Germinal center (tissue), 1 donor: ENCODE measurements around the gene TNS1.

ENCODE experiments used
- DNase-seq: peaks from one replicate; pipeline ENCODE4 v3.0.0; 2012; ENCODE audit warnings: mixed read lengths, low spot score

Gene TNS1

DNA sequence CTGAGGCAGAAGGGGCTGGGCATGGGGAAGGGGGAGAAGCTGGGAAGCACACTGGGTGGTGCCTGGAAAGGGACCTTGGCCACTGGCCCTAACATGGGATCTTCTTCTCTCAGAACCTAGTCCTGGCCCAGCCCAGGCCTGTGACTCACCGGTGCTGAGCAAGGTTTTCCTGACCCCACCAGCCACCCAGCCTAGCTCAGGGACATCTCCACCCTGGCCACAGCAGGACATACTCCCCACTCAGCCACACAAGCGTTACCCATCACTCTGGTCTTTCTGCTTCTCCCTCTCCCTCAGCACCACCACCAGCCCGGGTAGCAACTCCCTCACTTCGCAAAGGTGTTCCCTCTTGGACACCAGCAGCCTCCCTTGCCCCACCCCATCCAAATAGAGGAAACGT lies 22.8 kb downstream of the TNS1 start:
- no peak for DNase-seq

- no peak for DNase-seq
Observed at GRCh38 chr2:217979151-217979811, 23.5 kb downstream of the TNS1 start.

GRCh38 chr2:217978536-217979150 lies 24.2 kb downstream of the TNS1 start:
- no peak for DNase-seq

- no peak for DNase-seq
Observed at GRCh38 chr2:217977840-217978535, 24.8 kb downstream of the TNS1 start.

DNA sequence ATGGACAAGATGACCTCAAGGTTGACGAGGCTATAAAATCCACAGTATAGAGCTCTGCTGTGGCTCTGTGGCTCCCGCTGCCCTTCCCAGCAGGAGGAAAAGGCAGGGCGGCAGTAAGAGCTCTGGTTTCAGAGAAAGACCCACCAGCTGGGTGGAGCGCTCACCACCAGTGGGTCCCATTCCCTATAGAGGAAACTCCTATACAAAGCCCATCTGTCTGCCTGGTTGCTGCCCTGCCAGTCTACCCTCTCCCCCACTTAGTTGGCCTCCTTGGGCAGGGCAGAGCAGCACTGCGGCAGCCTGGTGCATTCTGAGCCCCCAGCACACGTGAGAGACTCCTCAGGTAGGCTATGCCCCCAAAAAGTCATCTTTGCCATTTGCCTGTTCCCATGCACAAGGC lies 26.5 kb downstream of the TNS1 start:
- DNase-seq: no peak

DNA sequence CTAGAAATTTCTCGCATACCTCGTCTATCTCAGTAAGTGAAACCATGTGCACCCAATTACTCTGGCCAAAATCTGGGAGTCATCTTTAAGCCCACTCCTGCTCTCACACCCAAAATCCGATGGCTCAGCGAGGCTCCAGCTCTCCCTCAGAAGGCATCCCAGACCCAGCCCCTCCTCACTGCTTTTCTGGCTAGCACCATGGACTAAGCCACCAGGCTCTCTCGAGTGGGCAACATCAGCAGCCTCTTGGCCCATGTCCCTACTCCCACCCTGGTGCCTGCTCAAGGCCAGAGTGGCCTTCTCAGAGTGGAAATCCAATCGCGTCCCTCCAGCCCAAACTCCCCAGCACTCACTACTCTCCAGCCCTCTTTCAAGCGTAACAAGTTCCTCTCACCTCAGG lies 27.2 kb downstream of the TNS1 start:
- no peak for DNase-seq

DNA sequence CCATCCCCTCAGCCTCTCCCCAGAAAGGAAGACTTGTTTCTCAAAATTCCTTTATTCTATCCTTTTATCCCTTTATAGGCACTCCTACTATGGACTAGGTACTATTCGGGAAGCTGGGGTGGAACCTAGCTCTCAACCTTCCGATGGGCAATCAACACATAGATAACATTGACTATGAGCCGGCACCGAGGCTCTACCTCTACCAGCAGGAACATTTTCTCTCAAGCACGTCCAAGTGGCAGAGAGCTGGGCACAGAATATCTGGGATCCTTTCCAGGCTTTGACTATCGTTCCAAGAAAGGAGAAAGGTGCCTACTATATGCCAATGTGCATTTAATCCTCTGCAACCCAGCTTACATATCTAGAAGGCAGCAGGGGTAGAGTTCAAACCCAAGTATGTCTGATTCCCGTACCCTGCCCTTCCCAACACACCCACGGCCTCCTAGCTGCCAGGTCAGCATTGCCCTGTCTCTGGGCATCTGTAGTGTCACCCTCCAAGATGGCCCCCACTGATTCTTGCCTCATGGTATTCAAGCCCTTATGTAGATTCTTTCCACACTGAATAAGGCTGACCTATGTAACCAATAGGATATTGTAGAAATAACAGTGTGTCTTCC lies 28.3 kb downstream of the TNS1 start:
- DNase-seq: no peak

GRCh38 chr2:217973008-217973787 lies 29.6 kb downstream of the TNS1 start:
- no peak for DNase-seq

DNA sequence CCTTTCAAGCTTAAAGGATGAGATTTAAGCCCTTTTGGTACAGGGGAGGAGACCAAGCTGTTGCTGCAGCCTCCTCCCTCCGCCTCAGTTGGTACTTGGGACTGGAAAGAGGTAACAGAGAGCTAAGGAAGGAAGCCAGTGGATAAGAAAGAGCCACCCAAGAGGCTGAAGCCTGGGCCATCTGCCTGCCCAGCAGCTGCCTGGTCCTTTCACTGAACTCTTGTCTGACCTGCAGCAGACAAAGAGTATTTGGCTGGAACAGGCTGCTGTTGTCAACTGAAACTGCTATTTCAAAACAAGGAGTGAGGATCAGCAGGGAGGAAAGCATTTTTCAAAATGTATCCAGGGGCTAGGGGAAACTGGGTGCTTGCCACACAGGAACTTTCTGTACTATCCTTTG lies 30.3 kb downstream of the TNS1 start:
- DNase-seq: no peak

DNA sequence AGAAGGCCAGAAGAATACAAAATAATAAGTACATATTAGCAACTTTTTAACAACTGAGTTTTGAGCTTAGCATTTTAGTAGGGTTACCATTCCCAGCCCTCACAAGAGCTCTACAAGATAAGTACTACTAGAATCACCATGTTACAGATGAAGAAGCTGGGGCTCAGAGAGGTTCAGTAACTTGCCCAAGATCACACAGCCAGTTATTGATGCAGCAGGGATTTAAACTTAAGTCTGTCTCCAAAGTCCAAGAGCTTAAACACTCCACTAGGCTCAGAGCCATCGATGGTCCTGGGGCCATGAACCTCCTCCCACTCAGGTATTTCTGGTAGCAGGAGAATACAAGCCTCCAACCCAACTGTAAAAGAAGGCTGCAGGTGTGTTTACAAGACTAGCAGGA lies 30.8 kb downstream of the TNS1 start:
- DNase-seq: no peak

DNA sequence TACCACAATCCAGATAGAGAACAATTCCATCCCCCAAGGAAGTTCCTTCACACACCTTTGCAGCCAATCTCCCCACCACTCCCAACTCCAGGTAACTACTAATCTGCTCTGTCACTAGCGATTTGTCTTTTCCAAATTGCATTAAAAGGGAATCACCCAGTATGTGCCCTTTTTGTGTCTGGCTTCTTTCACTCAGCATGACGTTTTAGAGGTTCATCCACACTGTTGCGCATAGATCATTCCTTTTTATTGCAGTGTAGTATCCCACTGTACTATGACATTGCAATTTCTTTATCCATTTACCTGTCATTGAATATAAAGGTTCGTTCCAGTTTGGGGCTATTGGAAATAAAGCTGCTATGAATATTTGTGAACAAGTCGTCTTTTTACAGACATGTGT lies 31.6 kb downstream of the TNS1 start:
- DNase-seq: no peak

GRCh38 chr2:217970206-217970605 lies 32.6 kb downstream of the TNS1 start:
- no peak for DNase-seq

- DNase-seq: no peak
Observed at GRCh38 chr2:217969588-217969987, 33.2 kb downstream of the TNS1 start.

DNA sequence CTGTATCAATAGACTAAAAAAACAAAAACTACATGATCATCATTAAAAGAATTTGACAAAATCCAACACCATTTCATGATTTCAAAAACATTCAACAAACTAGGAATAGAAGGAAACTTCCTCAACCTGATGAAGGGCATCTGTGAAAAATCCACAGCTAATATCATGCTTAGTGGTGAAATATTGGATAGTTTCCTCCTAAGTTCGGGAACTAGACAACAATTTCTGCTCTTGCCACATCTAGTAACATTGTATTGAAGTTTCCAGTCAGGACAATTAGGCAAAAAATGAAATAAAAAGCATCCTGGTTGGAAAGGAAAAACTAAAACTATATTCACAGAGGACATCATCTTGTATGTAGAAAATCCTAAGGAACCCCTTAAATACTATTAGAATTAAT lies 34.8 kb downstream of the TNS1 start:
- DNase-seq: no peak

GRCh38 chr2:217966423-217967070 lies 36.2 kb downstream of the TNS1 start:
- no peak for DNase-seq

DNA sequence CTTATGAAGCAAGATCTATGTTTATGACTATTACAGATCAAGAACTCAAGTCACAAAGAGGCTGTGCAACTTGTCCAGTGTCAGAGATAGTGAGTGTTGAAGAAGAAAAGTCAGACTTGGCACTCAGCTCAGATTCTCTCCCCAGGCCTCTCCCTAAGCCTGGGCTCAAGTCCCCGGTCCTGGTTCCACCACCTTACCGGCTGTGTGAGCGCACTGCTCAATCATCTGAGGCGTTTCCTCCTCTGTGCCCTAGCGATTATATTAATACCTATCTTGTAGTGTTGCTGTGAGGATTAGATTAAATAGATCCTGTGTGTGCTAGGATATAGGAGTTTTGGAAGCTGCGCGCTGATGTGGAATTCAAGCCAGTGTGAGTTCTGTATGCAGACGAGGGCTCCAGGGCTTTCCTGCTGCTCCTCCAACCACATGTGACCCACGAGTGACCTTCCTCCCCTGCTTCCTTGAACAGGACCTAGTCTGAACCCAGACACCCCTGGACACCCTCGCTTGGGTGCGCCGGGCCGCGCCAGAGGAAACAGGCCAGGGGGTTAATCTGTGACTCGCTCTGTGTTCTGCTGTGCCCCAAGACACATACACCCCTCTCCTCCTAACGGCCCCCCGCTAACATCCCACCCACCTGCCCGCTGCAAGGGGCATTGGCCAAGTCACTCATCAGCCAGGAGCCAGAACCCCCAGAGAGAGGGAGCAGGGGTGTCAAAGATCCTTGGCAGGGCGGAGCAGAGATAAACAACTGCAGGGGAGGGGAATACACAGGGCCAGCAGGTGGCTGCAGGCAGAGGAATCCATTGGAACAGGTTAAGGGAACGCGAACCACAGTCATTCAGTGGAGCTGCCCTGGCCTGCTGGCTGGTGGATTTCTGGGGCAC lies 38.3 kb downstream of the TNS1 start:
- no peak for DNase-seq

- DNase-seq: no peak
Observed at GRCh38 chr2:217960351-217960750, 42.4 kb downstream of the TNS1 start.

DNA sequence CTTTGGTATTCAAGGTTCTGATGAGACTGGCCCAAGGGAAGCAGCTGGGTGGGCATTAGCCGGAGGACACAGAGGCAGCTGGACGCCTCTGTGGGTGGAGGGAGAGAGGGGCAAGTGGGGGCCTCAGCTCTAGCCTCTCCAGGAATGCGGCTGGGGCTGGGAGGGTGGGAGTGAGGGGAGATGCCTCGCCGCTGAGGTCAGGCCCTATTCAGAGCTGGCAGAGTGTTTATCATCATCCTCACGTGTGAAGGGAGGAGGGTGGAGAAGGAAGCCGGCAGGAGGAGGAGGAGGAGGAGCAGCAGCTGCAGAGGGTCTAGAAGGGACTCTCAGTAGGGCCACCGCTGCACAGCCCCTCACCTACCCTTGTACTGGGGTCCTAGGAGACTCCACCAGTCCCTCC lies 43.1 kb downstream of the TNS1 start:
- no peak for DNase-seq

GRCh38 chr2:217958884-217959225 lies 43.9 kb downstream of the TNS1 start:
- no peak for DNase-seq

DNA sequence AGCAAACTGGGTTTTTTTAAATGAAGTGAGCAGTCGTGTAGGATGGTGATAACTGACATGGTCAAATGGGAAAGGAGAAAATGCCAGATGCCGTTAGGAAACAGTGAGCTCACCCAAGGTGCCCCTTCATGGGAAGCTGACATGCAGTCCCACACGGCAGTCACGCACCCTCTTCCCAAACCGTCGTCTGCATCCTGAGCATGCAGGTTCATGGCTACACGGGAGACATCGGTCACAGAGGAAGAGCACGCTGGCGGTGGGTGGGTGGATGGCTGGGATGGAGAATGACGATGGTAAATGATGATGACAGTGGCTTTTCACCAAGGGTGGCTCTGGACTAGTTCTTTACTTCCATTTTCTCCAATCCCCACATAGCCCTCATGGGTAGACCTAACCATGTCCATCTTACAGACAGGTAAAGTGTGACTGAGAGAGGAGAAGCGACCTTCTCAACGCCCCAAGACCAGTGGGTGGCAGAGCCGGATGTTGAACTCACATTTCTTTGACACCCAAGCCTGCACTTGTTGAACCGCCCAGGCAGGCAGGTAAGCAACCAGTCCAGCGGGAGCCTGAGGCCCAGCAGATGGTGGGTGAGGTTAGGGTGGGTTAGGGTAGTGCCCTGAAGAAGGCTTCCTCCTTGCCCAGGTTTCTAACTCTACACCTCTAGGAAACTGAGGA lies 44.5 kb downstream of the TNS1 start:
- no peak for DNase-seq
